OCI-LY3 (cell line): ENCODE data around the gene SCYGR6.
A peak's percentile ranks its signal among the peaks of the same experiment; 100 is the strongest.
"Not testable (repeated sequence)": the region's sequence is repeated elsewhere in the genome, so short reads cannot be mapped to it uniquely, and the experiment has no call there.

ENCODE experiments used
- H2AFZ ChIP-seq: fragments of 200-600, 300-600 bp; shearing (Covaris generic); 2 replicates; pipeline ENCODE4 v1.6.0; 2014; ENCODE audit warnings: antibody characterized with exemption, low read depth, low read length
- H3K27ac ChIP-seq: fragments of 200-600, 300-600 bp; sonication (generic); 2 replicates; pipeline ENCODE4 v1.5.1; 2014; ENCODE audit warnings: mild to moderate bottlenecking, low read length, moderate library complexity, mixed read lengths
- H3K27me3 ChIP-seq: fragments of 200-600, 300-600 bp; sonication (generic); 2 replicates; pipeline ENCODE4 v1.6.1; 2014; ENCODE audit warnings: low read depth, low read length, mixed read lengths
- H3K36me3 ChIP-seq: fragments of 200-600, 300-600 bp; sonication (generic); replicated peaks from 2 replicates; pipeline ENCODE3; 2014; ENCODE audit warnings: low read depth, low read length, mixed read lengths
- H3K4me1 ChIP-seq: fragments of 300-600, 200-600 bp; sonication (generic); 2 replicates; pipeline ENCODE4 v1.6.1; 2014; ENCODE audit warnings: low read length, mixed read lengths
- H3K4me2 ChIP-seq: fragments of 200-600, 300-600 bp; sonication (generic); 2 replicates; pipeline ENCODE4 v1.6.1; 2014; ENCODE audit warnings: low read length, mixed read lengths
- H3K4me3 ChIP-seq: fragments of 300-600, 200-600 bp; sonication (generic); 2 replicates; pipeline ENCODE4 v1.5.1; 2014; ENCODE audit warnings: antibody characterized with exemption, mild to moderate bottlenecking, low read length, moderate library complexity
- H3K79me2 ChIP-seq: fragments of 300-600, 200-600 bp; shearing (Covaris generic); 2 replicates; pipeline ENCODE4 v1.6.1; 2014; ENCODE audit warnings: mild to moderate bottlenecking, low read length, mixed read lengths
- H3K9ac ChIP-seq: fragments of 300-600, 200-600 bp; shearing (Covaris generic); 2 replicates; pipeline ENCODE4 v1.6.0; 2014; ENCODE audit warnings: mild to moderate bottlenecking, low read length, moderate library complexity
- H3K9me3 ChIP-seq: fragments of 200-600, 300-600 bp; shearing (Covaris generic); 2 replicates; pipeline ENCODE4 v1.6.1; 2014; ENCODE audit warnings: low read length, mixed read lengths; ENCODE audit not compliant: insufficient read depth
- H4K20me1 ChIP-seq: fragments of 200-600, 300-600 bp; sonication (generic); 2 replicates; pipeline ENCODE4 v1.6.1; 2016; ENCODE audit warnings: low read length, mixed read lengths; ENCODE audit not compliant: insufficient read depth
- EZH2phosphoT487 ChIP-seq: fragments of 200-600 bp; shearing (Covaris generic); IDR thresholded peaks from 2 replicates; pipeline ENCODE4 v1.6.1; 2018; ENCODE audit warnings: antibody characterized with exemption, mixed run types, low read depth
- TF ChIP-seq, protein P1 (sequence below): fragments of 200-600, 300-600 bp; sonication (generic); IDR thresholded peaks from 2 replicates; pipeline ENCODE4 v1.5.1; 2014; ENCODE audit warnings: antibody characterized with exemption, low read length, low read depth

Gene SCYGR6

DNA sequence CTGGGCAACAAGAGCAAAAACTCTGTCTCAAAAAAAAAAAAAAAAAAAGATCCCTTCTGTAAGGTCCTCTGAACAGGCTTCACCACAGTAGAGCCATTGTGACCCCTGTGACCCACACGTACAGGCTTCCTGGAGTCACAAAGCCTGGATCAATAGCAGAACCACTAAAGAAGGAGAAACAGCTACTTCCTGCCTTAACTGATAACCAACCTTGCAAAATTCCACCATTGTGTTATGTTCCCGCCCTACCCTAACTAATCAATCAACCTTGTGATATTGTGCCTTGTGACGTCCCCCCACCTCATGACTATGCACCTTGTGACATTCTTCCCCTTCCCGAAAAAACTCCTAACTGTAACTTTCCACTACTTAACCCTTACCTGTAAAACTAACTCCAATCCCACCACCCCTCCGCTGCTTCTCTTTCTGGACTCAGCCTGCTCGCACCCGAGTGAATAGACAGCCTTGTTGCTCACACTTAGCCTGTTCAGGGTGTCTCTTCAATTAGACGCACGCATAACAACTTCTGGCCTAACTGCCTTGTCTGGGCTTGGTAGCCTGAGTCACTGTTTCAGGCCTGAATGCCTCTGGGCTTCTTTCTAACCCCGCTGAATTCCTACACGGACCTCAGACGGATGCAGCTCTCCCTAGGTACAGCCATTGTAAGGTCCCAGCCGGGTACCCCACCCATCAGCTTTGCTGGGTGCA is 35.0 kb upstream of the SCYGR6 start:
- no peaks in the 10 kb centered on the region for H3K79me2 ChIP-seq
- no peak overlapping the region for H3K27ac ChIP-seq
- H2AFZ ChIP-seq: no peak overlapping the region
- no peaks in the 10 kb centered on the region for H4K20me1 ChIP-seq
- H3K4me3 ChIP-seq: no peak overlapping the region
- TF ChIP-seq EZH2phosphoT487: no peak
- TF ChIP-seq, protein P1, sequence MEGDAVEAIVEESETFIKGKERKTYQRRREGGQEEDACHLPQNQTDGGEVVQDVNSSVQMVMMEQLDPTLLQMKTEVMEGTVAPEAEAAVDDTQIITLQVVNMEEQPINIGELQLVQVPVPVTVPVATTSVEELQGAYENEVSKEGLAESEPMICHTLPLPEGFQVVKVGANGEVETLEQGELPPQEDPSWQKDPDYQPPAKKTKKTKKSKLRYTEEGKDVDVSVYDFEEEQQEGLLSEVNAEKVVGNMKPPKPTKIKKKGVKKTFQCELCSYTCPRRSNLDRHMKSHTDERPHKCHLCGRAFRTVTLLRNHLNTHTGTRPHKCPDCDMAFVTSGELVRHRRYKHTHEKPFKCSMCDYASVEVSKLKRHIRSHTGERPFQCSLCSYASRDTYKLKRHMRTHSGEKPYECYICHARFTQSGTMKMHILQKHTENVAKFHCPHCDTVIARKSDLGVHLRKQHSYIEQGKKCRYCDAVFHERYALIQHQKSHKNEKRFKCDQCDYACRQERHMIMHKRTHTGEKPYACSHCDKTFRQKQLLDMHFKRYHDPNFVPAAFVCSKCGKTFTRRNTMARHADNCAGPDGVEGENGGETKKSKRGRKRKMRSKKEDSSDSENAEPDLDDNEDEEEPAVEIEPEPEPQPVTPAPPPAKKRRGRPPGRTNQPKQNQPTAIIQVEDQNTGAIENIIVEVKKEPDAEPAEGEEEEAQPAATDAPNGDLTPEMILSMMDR: no peak
- H3K27me3 ChIP-seq: no peaks in the 10 kb centered on the region
- H3K4me2 ChIP-seq: no peak overlapping the region
- no peaks in the 10 kb centered on the region for H3K4me1 ChIP-seq
- no peaks in the 10 kb centered on the region for H3K9me3 ChIP-seq
- no peaks in the 10 kb centered on the region for H3K36me3 ChIP-seq
- no peak overlapping the region for H3K9ac ChIP-seq

DNA sequence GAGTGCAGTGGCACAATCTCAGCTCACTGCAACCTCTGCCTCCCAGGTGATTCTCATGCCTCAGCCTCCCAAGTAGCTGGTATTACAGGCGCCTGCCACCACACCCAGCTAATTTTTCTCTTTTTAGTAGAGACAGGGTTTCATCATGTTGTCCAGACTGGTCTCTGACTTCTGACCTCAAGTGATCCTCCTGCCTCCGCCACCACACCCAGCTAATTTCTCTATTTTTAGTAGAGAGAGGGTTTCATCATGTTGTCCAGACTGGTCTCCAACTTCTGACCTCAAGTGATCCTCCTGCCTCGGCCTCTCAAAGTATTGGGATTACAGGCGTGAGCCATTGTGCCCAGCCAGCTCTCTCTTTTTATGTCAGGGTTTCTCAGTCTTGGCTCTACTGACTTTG is 31.7 kb upstream of the SCYGR6 start:
- not testable (repeated sequence) for H3K4me3 ChIP-seq, H2AFZ ChIP-seq, H3K4me1 ChIP-seq, H3K27me3 ChIP-seq, H3K36me3 ChIP-seq, H3K27ac ChIP-seq, H4K20me1 ChIP-seq, H3K4me2 ChIP-seq, H3K79me2 ChIP-seq, H3K9ac ChIP-seq, H3K9me3 ChIP-seq

DNA sequence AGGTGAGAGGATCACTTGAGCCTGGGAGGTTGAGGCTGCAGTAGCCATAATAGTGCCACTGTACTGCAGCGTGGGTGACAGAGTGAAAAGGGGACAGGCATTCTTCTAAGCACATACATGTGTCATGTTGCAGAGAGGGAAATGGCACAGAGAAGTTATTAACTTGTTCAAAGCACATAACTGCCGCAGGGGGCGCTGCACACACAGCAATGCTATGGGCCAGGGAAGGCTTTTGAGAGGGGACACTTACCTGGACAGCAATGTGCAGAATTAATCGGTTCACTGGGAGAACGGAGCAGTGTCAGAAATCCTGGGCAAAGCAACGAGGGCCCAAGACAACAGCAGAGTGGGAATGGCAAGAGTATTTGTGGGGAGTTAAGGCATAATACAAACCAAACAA is 23.5 kb upstream of the SCYGR6 start:
- no peak overlapping the region for H2AFZ ChIP-seq
- no peaks in the 10 kb centered on the region for H3K4me1 ChIP-seq
- no peaks in the 10 kb centered on the region for H3K27me3 ChIP-seq
- H3K79me2 ChIP-seq: no peaks in the 10 kb centered on the region
- H3K27ac ChIP-seq: no peak overlapping the region
- H3K4me3 ChIP-seq: no peak overlapping the region
- no peak overlapping the region for H3K9ac ChIP-seq
- H3K4me2 ChIP-seq: no peak overlapping the region
- TF ChIP-seq, protein P1: peak; percentile 31
- no peak for TF ChIP-seq EZH2phosphoT487
- no peaks in the 10 kb centered on the region for H3K36me3 ChIP-seq
- no peaks in the 10 kb centered on the region for H3K9me3 ChIP-seq
- no peaks in the 10 kb centered on the region for H4K20me1 ChIP-seq

DNA sequence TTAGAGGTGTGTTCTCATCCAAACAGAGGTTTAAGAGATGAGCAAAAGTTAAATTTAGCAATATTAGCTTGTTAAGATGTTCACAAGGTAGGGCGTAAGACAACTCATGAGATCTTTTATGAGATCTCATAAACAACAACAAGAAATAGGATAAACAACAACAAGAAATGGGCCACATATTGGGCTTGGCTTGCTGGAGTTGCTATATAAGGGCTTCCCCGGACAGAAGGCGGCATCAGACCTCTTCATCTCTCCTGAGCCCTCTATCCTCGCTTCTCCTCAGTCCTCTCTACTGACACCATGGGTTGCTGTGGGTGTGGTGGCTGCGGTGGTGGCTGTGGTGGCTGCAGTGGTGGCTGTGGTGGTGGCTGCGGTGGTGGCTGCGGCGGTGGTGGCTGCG is 21.0 kb upstream of the SCYGR6 start, which contains the start of gene SCYGR8:
SCYGR8 (plus strand) TSS at position 301 of the 400 bp plus-strand sequence; CDS start at position 301, 0 bp downstream.
- H3K36me3 ChIP-seq: no peaks in the 10 kb centered on the region
- no peaks in the 10 kb centered on the region for H3K4me1 ChIP-seq
- H3K4me2 ChIP-seq: no peak within 1 kb of the TSS
- no peak within 1 kb of the TSS for H3K4me3 ChIP-seq
- H2AFZ ChIP-seq: no peak within 1 kb of the TSS
- no peaks in the 10 kb centered on the region for H3K9me3 ChIP-seq
- no peak within 1 kb of the TSS for H3K27ac ChIP-seq
- TF ChIP-seq, protein P1: no peak
- TF ChIP-seq EZH2phosphoT487: no peak
- H3K27me3 ChIP-seq: no peaks in the 10 kb centered on the region
- H3K79me2 ChIP-seq: no peaks in the 10 kb centered on the region
- H4K20me1 ChIP-seq: no peaks in the 10 kb centered on the region
- no peak within 1 kb of the TSS for H3K9ac ChIP-seq

DNA sequence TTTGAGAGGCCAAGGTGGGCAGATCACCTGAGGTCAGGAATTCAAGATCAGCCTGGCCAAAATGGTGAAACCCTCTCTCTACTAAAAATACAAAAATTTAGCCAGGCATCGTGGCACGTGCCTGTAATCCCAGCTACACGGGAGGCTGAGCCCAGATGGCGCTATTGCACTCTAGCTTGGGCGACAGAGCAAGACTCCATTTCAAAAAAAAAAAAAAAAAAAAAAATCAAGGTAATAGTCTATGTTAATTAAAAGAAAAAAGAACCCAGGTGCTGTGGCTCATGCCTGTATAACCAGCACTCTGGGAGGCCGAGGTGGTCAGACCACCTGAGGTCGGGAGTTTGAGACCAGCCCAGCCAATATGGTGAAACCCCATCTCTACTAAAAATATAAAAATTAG is 16.1 kb upstream of the SCYGR6 start:
- H3K9me3 ChIP-seq, H3K4me1 ChIP-seq, H4K20me1 ChIP-seq, H3K27me3 ChIP-seq, H3K4me3 ChIP-seq, H3K79me2 ChIP-seq, H3K4me2 ChIP-seq, H2AFZ ChIP-seq, H3K36me3 ChIP-seq, H3K9ac ChIP-seq, H3K27ac ChIP-seq: not testable (repeated sequence)
